Activated naive CD4-positive, alpha-beta T cell treated with anti-CD3 and anti-CD28 coated beads, Interleukin-2, amount 50 U/mL, for 72 hours (primary cell): ENCODE measurements around the gene UPP1. TPM values are rescaled to one million over a fixed set of nuclear protein-coding genes. Genes with fewer than 3 reads are reported as not detected.
"Not testable (repeated sequence)": the region's sequence is repeated elsewhere in the genome, so short reads cannot be mapped to it uniquely, and the experiment has no call there.

Source experiments
- ATAC-seq, 2 donors: fragments of 150-1000 bp; cut with Tn5 transposase; 2 replicates each; pipeline ENCODE4 v1.10.0; 2021; ENCODE audit warnings: mild to moderate bottlenecking in 2 of 2, moderate library complexity in 2 of 2
- DNase-seq, 2 donors: peaks; one replicate each; pipeline ENCODE4 v3.0.0; 2021 to 2022; ENCODE audit warnings: low spot score in 2 of 2
- H3K27ac Mint-ChIP-seq, 2 donors: one replicate each; pipeline ENCODE4 v1.8.0; 2022; ENCODE audit warnings: mild to moderate bottlenecking in 2 of 2, mixed read lengths in 2 of 2
- H3K36me3 Mint-ChIP-seq, 2 donors: one replicate each; pipeline ENCODE4 v1.8.0; 2022; ENCODE audit warnings: mixed read lengths in 2 of 2
- H3K9me3 Mint-ChIP-seq, 2 donors: one replicate each; pipeline ENCODE4 v1.8.0; 2022; ENCODE audit warnings: mixed read lengths in 2 of 2
- total RNA-seq, 2 donors: library from RNA; stranded (reverse); gene quantifications; one replicate each; pipeline ENCODE4 v1.2.3, GENCODE V29; 2022

Gene UPP1
- total RNA-seq, 2 donors from 2014 or later: 20.0 to 50.1 TPM

- DNase-seq: no peak
- Mint-ChIP-seq H3K9me3 (no peaks in the 10 kb centered on the region), H3K27ac (no peak overlapping the region), H3K36me3 (no peaks in the 10 kb centered on the region)
- ATAC-seq: no peak
Measured at GRCh38 chr7:48078470-48078869, 10.6 kb upstream of the UPP1 start.

- ATAC-seq, H3K36me3 Mint-ChIP-seq, DNase-seq, H3K9me3 Mint-ChIP-seq: not testable (repeated sequence)
- peak overlapping the region in 1 of 2 donors; percentile 50 for H3K27ac Mint-ChIP-seq
Measured at GRCh38 chr7:48082378-48082777, 6.7 kb upstream of the UPP1 start.

- no peak for ATAC-seq
- Mint-ChIP-seq H3K36me3 (peaks cover 5% of the 10 kb centered on the region in 2 donors), H3K27ac (no peak overlapping the region), H3K9me3 (no peaks in the 10 kb centered on the region)
- DNase-seq: no peak
Measured at GRCh38 chr7:48083114-48083830, 5.8 kb upstream of the UPP1 start.

GRCh38 chr7:48084727-48085432 is 4.2 kb upstream of the UPP1 start:
- H3K27ac Mint-ChIP-seq: peak overlapping the region; percentile 85 to 94
- peak; percentile 71 to 87 for DNase-seq
- no peaks in the 10 kb centered on the region for H3K9me3 Mint-ChIP-seq
- peaks cover 7 to 9% of the 10 kb centered on the region in 2 donors for H3K36me3 Mint-ChIP-seq
- peak; percentile 71 to 74 for ATAC-seq

GRCh38 chr7:48085433-48085791 is 3.7 kb upstream of the UPP1 start:
- Mint-ChIP-seq H3K27ac (peak overlapping the region; percentile 72 to 85), H3K9me3 (no peaks in the 10 kb centered on the region), H3K36me3 (peaks cover 12% of the 10 kb centered on the region in 2 donors)
- no peak for DNase-seq
- no peak for ATAC-seq

- Mint-ChIP-seq H3K9me3 (no peaks in the 10 kb centered on the region), H3K36me3 (peaks cover 17% of the 10 kb centered on the region in 2 donors), H3K27ac (peak overlapping the region in 1 of 2 donors; percentile 85)
- DNase-seq (no peak), ATAC-seq (no peak)
Measured at GRCh38 chr7:48085942-48086341, 3.1 kb upstream of the UPP1 start.

- H3K9me3 Mint-ChIP-seq: no peaks in the 10 kb centered on the region
- DNase-seq (no peak), ATAC-seq (peak in 1 of 2 donors; percentile 7)
- peaks cover 24 to 28% of the 10 kb centered on the region in 2 donors for H3K36me3 Mint-ChIP-seq
- H3K27ac Mint-ChIP-seq: peak overlapping the region; percentile 9 to 85
Measured at GRCh38 chr7:48087349-48087748, 1.7 kb upstream of the UPP1 start.

- H3K27ac Mint-ChIP-seq: peak overlapping the region; percentile 85 to 88
Measured at GRCh38 chr7:48088559-48089045, 463 bp upstream of the UPP1 start.

GRCh38 chr7:48090095-48090805 is 1.2 kb downstream of the UPP1 start:
- ATAC-seq: no peak
- H3K27ac Mint-ChIP-seq: peak overlapping the region in 1 of 2 donors; percentile 85
- H3K9me3 Mint-ChIP-seq: no peaks in the 10 kb centered on the region
- DNase-seq: no peak
- peaks cover 27 to 37% of the 10 kb centered on the region in 2 donors for H3K36me3 Mint-ChIP-seq

More at GRCh38 chr7:48088559-48089045, 463 bp upstream of the UPP1 start:
- DNase-seq (no peak), ATAC-seq (peak; percentile 66 to 73)
- Mint-ChIP-seq H3K9me3 (no peaks in the 10 kb centered on the region), H3K36me3 (peaks cover 26 to 37% of the 10 kb centered on the region in 2 donors)

- Mint-ChIP-seq H3K27ac (peak overlapping the region in 1 of 2 donors; percentile 72), H3K36me3 (peaks cover 33 to 50% of the 10 kb centered on the region in 2 donors), H3K9me3 (no peaks in the 10 kb centered on the region)
- no peak for ATAC-seq
- no peak for DNase-seq
Measured at GRCh38 chr7:48091506-48092433, 2.7 kb downstream of the UPP1 start.

- ATAC-seq (no peak), DNase-seq (no peak)
- peak overlapping the region; percentile 86 to 97 for H3K27ac Mint-ChIP-seq
- no peaks in the 10 kb centered on the region for H3K9me3 Mint-ChIP-seq
- peaks cover 32 to 67% of the 10 kb centered on the region in 2 donors for H3K36me3 Mint-ChIP-seq
Measured at GRCh38 chr7:48094861-48095293, 5.8 kb downstream of the UPP1 start.

GRCh38 chr7:48096273-48096672 is 7.2 kb downstream of the UPP1 start:
- ATAC-seq (peak; percentile 65 to 72), DNase-seq (no peak)
- Mint-ChIP-seq H3K27ac (peak overlapping the region; percentile 86 to 94), H3K36me3 (peaks cover 18 to 55% of the 10 kb centered on the region in 2 donors), H3K9me3 (no peaks in the 10 kb centered on the region)

- peak overlapping the region; percentile 76 to 86 for H3K27ac Mint-ChIP-seq
- ATAC-seq (peak; percentile 48 to 71), DNase-seq (no peak)
- no peaks in the 10 kb centered on the region for H3K9me3 Mint-ChIP-seq
- H3K36me3 Mint-ChIP-seq: peaks cover 13 to 54% of the 10 kb centered on the region in 2 donors
Measured at GRCh38 chr7:48097521-48098231, 8.6 kb downstream of the UPP1 start.

GRCh38 chr7:48098846-48099245 is 9.8 kb downstream of the UPP1 start:
- DNase-seq (no peak), ATAC-seq (no peak)
- peak overlapping the region; percentile 76 to 86 for H3K27ac Mint-ChIP-seq
- peaks cover 13 to 56% of the 10 kb centered on the region in 2 donors for H3K36me3 Mint-ChIP-seq
- no peaks in the 10 kb centered on the region for H3K9me3 Mint-ChIP-seq

GRCh38 chr7:48099781-48100180 is 10.7 kb downstream of the UPP1 start:
- ATAC-seq: no peak
- Mint-ChIP-seq H3K27ac (peak overlapping the region in 1 of 2 donors; percentile 19), H3K36me3 (peaks cover 12 to 64% of the 10 kb centered on the region in 2 donors), H3K9me3 (no peaks in the 10 kb centered on the region)
- no peak for DNase-seq
